Brain microvascular endothelial cell (primary cell): ENCODE measurements around the gene PNKD.

Experiments
- DNase-seq: peaks from one replicate; pipeline ENCODE4 v3.0.0-alpha.2; 2020
- H3K27ac ChIP-seq: fragments of 250-450 bp; sonication (Bioruptor Pico); 2 replicates; pipeline ENCODE4 v1.5.1; 2020; ENCODE audit warnings: mild to moderate bottlenecking, moderate library complexity
- H3K27me3 ChIP-seq: fragments of 250-450 bp; sonication (Bioruptor Pico); replicated peaks from 2 replicates; pipeline ENCODE4 v1.5.1; 2020; ENCODE audit warnings: mild to moderate bottlenecking
- H3K36me3 ChIP-seq: fragments of 250-450 bp; sonication (Bioruptor Pico); replicated peaks from 2 replicates; pipeline ENCODE4 v1.5.1; 2020; ENCODE audit warnings: mild to moderate bottlenecking
- H3K4me3 ChIP-seq: 2 replicates; pipeline ENCODE4 v1.5.1; 2011; ENCODE audit warnings: low read depth, mild to moderate bottlenecking, control low read depth, low read length, moderate library complexity
- in situ Hi-C: cut with HindIII; loops from 2 replicates; pipeline ENCODE4 v1.10.0; 2017; ENCODE audit warnings: low sequenced_read_pairs, low pct_ligation_motif_present
- TF ChIP-seq, protein P1 (sequence below): IDR thresholded peaks from 2 replicates; pipeline ENCODE4 v1.5.1; 2011; ENCODE audit warnings: low read depth, mild to moderate bottlenecking, moderate library complexity, low read length, control low read depth, inconsistent platforms; ENCODE audit errors: missing control alignments

The PNKD gene

GRCh38 chr2:218266316-218266979 is 3.9 kb upstream of the PNKD start:
- Histone ChIP-seq H3K27me3 (no peaks in the 10 kb centered on the region), H3K36me3 (peaks cover 31% of the 10 kb centered on the region), H3K27ac (no peak overlapping the region), H3K4me3 (no peak overlapping the region)
- TF ChIP-seq, protein P1, sequence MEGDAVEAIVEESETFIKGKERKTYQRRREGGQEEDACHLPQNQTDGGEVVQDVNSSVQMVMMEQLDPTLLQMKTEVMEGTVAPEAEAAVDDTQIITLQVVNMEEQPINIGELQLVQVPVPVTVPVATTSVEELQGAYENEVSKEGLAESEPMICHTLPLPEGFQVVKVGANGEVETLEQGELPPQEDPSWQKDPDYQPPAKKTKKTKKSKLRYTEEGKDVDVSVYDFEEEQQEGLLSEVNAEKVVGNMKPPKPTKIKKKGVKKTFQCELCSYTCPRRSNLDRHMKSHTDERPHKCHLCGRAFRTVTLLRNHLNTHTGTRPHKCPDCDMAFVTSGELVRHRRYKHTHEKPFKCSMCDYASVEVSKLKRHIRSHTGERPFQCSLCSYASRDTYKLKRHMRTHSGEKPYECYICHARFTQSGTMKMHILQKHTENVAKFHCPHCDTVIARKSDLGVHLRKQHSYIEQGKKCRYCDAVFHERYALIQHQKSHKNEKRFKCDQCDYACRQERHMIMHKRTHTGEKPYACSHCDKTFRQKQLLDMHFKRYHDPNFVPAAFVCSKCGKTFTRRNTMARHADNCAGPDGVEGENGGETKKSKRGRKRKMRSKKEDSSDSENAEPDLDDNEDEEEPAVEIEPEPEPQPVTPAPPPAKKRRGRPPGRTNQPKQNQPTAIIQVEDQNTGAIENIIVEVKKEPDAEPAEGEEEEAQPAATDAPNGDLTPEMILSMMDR: no peak
- in situ Hi-C loops: no loop called here
- no peak for DNase-seq

DNA sequence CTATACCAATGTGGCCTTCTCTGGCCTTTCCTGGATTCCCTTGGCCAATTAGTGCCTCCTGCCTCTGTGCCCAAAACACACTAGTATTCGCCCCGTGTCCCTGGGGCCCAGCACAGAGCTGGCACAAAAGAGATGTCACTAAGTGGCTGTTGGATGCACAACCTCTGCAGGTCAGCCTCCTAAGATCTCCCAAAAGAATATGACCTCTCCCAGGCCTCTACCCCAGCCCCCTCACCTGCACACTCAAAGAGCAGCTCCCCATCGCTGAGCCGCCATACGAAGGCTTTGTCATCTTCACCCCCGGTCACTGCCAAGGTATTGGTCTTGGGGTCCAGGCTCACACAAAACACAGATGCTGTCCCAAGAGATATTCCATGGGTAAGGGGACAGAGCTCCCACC is 3.1 kb upstream of the PNKD start:
- no peaks in the 10 kb centered on the region for H3K27me3 ChIP-seq
- peaks cover 31% of the 10 kb centered on the region for H3K36me3 ChIP-seq
- in situ Hi-C loops: no loop called here
- TF ChIP-seq, protein P1: no peak
- no peak overlapping the region for H3K4me3 ChIP-seq
- no peak for DNase-seq
- no peak overlapping the region for H3K27ac ChIP-seq

- H3K27ac ChIP-seq: no peak overlapping the region
- TF ChIP-seq, protein P1: no peak
- peak overlapping the region; percentile 92 for H3K4me3 ChIP-seq
- in situ Hi-C loops: no loop called here
- H3K27me3 ChIP-seq: no peaks in the 10 kb centered on the region
- no peak for DNase-seq
- H3K36me3 ChIP-seq: peaks cover 34% of the 10 kb centered on the region
Observed at GRCh38 chr2:218270721-218271486, 585 bp downstream of the PNKD start.

DNA sequence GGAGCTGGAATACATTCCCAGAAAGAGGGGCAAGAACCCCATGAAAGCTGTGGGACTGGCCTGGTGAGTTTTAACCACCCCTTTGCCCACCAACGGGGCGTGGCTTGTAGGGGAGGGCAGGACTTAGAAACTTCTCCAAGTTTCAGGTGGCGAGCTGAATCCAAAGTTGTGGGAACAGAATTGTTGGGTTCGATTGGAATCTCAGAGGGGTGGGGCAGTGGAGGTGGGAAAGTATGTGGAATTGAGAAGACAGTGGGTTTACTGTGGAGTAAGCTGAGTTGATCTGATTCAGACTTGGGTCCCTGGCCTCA is 1.1 kb downstream of the PNKD start:
- H3K4me3 ChIP-seq: peak overlapping the region; percentile 92
- TF ChIP-seq, protein P1: no peak
- peaks cover 37% of the 10 kb centered on the region for H3K36me3 ChIP-seq
- DNase-seq: no peak
- no peaks in the 10 kb centered on the region for H3K27me3 ChIP-seq
- in situ Hi-C loops: no loop called here
- no peak overlapping the region for H3K27ac ChIP-seq

DNA sequence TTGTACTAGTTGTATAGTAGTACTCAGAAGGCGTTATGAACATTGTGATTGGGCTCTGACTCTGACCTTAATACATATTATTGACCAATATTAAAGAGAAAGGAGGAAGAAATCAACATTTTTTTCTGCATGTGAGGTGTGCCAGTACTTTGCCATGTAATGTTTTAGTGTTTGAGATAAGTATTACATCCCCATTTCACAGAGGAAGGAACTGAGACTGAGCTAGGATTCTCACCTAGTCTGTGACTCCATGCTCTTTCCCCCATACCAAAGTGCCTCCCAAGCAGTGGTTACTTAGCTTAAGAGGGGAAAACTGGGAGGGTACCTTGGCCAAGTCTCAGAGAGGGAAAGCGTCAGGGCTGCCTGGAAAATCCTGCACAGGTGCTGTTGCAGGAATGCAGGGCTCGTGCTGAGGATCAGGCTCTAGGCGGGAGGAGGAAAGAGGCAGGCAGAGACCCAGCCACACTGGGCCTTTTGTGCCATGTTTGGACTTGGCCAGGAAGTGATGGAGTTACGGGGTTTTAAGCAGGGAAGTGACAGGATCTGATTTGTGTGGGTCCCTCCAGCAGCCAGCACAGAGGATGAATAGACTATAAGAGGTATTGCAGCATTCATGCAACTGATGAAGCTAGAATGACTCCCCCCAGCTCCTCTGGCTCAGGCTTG is 1.7 kb downstream of the PNKD start:
- in situ Hi-C loops: no loop called here
- H3K27ac ChIP-seq: no peak overlapping the region
- TF ChIP-seq, protein P1: no peak
- H3K36me3 ChIP-seq: peaks cover 39% of the 10 kb centered on the region
- H3K4me3 ChIP-seq: no peak overlapping the region
- no peaks in the 10 kb centered on the region for H3K27me3 ChIP-seq
- DNase-seq: no peak
